Effector memory CD4-positive, alpha-beta T cell (primary cell): ENCODE data around the gene SYNGR1.

Experiments used
- DNase-seq, 3 donors: peaks; one replicate each; pipeline ENCODE4 v3.0.0-alpha.2; 2020
- H3K27ac ChIP-seq: 2 replicates; pipeline ENCODE4 v1.7.0; 2013; ENCODE audit warnings: mild to moderate bottlenecking, low read length, moderate library complexity; ENCODE audit not compliant: insufficient read depth, poor library complexity, severe bottlenecking
- H3K27me3 ChIP-seq: replicated peaks from 2 replicates; pipeline ENCODE4 v1.7.0; 2013; ENCODE audit warnings: mild to moderate bottlenecking, low read length; ENCODE audit not compliant: insufficient read depth, control insufficient read depth, poor library complexity, severe bottlenecking
- H3K36me3 ChIP-seq: 2 replicates; pipeline ENCODE4 v1.7.0; 2013; ENCODE audit warnings: mild to moderate bottlenecking, low read length, moderate library complexity; ENCODE audit not compliant: control insufficient read depth, insufficient read depth
- H3K4me1 ChIP-seq: 2 replicates; pipeline ENCODE4 v1.7.0; 2013; ENCODE audit warnings: low read length, mild to moderate bottlenecking; ENCODE audit not compliant: control insufficient read depth, insufficient read depth, poor library complexity, severe bottlenecking
- H3K4me3 ChIP-seq: 2 replicates; pipeline ENCODE4 v1.7.0; 2013; ENCODE audit warnings: low read length, low read depth, mild to moderate bottlenecking; ENCODE audit not compliant: insufficient read depth, poor library complexity, severe bottlenecking
- H3K9me3 ChIP-seq: 2 replicates; pipeline ENCODE4 v1.7.0; 2013; ENCODE audit warnings: mild to moderate bottlenecking, low read length, moderate library complexity; ENCODE audit not compliant: control insufficient read depth

SYNGR1 gene

DNA sequence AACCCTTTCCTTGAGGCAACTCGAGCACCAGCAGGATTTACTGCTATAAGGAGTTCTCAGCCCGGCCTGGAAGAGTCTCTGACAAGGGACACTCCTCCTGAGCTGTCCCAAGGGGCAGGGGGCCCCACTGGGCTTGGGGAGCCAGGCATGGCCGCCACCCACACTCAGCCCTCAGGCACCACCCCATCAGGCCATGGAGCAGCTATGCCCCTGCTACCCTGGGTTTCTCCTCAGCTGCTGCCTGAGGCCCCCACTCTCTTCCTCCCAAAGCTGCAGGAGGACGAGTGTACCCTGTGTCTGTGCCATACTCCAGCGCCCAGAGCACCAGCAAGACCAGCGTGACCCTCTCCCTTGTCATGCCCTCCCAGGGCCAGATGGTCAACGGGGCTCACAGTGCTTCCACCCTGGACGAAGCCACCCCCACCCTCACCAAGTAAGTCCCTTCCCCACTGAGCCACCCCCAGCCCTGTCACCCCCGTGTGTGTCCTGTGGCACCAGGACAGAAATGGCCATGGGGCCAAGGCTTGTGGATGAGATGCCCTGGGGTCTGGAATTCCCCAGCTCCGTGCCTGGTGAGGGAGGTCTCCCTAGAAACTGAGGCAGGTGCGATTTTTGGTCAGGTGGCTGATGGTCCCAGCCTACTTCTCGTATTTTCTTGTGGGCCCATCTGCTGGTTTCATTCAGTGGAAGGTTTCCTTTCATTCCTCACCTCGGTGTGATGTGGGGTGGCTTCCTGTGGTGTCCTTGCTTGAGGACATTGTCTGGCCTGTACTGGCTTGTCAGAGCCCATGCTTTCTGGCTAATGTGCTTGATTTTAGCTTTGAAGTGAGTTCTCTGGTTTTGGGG is 78.2 kb downstream of the SYNGR1 start:
- Histone ChIP-seq H3K27me3 (no peaks in the 10 kb centered on the region), H3K27ac (no peak overlapping the region), H3K9me3 (no peaks in the 10 kb centered on the region), H3K4me1 (no peaks in the 10 kb centered on the region), H3K36me3 (peaks cover 72% of the 10 kb centered on the region), H3K4me3 (no peak overlapping the region)
- DNase-seq = no peak

GRCh38 chr22:39428597-39429071 is 78.8 kb downstream of the SYNGR1 start:
- Histone ChIP-seq H3K27ac (no peak overlapping the region), H3K27me3 (no peaks in the 10 kb centered on the region)

DNA sequence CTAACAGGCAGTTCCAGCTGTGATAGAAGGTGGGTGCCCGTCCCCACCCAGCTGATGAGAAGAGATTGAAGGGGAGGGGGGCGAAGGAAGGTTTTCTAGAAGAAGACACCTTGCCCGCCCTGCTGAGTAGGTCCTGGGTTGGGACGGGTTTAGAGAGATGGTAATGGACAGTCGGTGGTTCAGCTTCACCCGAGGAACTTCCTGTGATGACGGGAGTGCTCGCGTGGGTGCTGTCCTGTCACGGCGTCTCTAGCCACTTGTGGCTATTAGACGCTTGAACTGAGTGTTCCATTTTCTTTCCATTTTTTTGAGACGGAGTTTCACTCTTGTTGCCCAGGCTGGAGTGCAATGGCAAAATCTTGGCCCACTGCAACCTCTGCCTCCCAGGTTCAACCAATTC is 79.4 kb downstream of the SYNGR1 start:
- H3K4me1 ChIP-seq = no peaks in the 10 kb centered on the region
- H3K4me3 ChIP-seq = no peak overlapping the region
- H3K9me3 ChIP-seq = no peaks in the 10 kb centered on the region
- no peak overlapping the region for H3K27ac ChIP-seq
- no peak for DNase-seq
- H3K27me3 ChIP-seq = no peaks in the 10 kb centered on the region
- peaks cover 66% of the 10 kb centered on the region for H3K36me3 ChIP-seq

More at GRCh38 chr22:39428597-39429071, 78.8 kb downstream of the SYNGR1 start:
- DNase-seq = no peak
- peaks cover 70% of the 10 kb centered on the region for H3K36me3 ChIP-seq
- no peaks in the 10 kb centered on the region for H3K9me3 ChIP-seq
- H3K4me1 ChIP-seq = no peaks in the 10 kb centered on the region
- no peak overlapping the region for H3K4me3 ChIP-seq

GRCh38 chr22:39429916-39430575 is 80.3 kb downstream of the SYNGR1 start:
- DNase-seq = no peak
- H3K4me3 ChIP-seq = no peak overlapping the region
- H3K27me3 ChIP-seq = no peaks in the 10 kb centered on the region
- no peaks in the 10 kb centered on the region for H3K9me3 ChIP-seq
- H3K4me1 ChIP-seq = no peaks in the 10 kb centered on the region
- no peak overlapping the region for H3K27ac ChIP-seq
- peaks cover 64% of the 10 kb centered on the region for H3K36me3 ChIP-seq

DNA sequence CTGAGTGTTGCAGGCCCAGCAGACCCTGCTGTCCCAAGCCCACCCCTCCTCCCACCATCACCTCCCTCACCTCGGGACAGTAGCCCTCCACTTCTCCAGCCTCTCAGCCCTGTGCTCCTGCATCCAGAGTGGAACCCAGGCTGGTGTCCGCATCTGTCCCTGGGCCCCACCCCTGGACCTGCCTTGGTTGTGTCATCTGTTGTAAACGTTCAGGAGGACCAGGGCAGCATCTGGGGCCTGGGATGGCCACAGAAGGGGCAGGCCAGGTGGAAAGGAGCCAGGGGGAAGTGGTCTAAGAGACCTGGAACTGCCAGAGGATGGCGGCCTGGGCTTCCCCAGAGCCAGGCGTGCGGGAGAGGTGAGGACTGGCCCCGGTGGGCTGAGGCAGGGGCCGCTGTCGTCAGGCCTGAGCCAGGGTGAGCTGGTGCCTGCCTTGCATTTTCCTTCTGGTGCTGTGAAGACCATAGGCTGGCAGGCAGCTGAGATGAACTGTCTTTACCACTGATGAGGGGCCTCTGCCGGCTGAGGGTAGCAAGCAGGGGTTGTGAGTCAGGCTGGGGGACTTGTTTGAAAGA is 80.9 kb downstream of the SYNGR1 start:
- H3K4me3 ChIP-seq = no peak overlapping the region
- H3K36me3 ChIP-seq = peaks cover 64% of the 10 kb centered on the region
- H3K27ac ChIP-seq = no peak overlapping the region
- no peaks in the 10 kb centered on the region for H3K4me1 ChIP-seq
- no peak for DNase-seq
- no peaks in the 10 kb centered on the region for H3K9me3 ChIP-seq
- H3K27me3 ChIP-seq = no peaks in the 10 kb centered on the region

DNA sequence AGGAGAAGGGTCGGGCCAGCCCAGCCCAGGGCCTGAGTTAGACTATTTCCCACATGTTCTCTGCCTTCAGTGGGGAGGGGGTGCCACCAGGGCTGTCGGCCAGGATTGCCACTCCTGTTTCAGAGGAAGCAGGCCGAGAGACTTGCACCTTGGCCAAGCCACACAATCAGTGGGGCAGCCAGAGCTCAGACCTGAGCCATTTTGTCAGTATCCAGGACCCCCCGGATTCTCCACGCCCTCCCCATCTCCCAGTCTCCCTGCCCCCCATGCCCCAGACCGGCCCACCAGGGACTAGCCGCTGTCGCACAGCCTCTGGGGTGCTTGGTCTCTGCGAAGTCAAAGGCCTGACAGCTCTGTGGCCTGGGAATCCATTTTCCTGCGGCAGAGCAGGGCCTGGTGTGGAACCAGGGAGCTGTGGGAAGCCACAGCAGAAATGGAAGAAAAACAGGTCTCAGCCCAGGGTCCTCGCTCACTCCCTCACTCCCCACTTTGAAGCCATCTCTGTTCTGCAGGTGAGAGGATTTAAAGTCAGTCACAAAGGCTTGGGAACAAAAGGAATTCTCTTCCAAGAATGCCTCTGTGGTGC is 81.5 kb downstream of the SYNGR1 start:
- Histone ChIP-seq H3K4me1 (no peaks in the 10 kb centered on the region), H3K36me3 (peaks cover 64% of the 10 kb centered on the region), H3K27me3 (no peaks in the 10 kb centered on the region), H3K9me3 (no peaks in the 10 kb centered on the region), H3K27ac (no peak overlapping the region), H3K4me3 (no peak overlapping the region)
- no peak for DNase-seq

GRCh38 chr22:39431821-39432251 is 82.0 kb downstream of the SYNGR1 start:
- no peaks in the 10 kb centered on the region for H3K27me3 ChIP-seq
- no peaks in the 10 kb centered on the region for H3K9me3 ChIP-seq
- H3K27ac ChIP-seq = no peak overlapping the region
- H3K4me3 ChIP-seq = no peak overlapping the region
- no peaks in the 10 kb centered on the region for H3K4me1 ChIP-seq
- no peak for DNase-seq
- peaks cover 59% of the 10 kb centered on the region for H3K36me3 ChIP-seq

DNA sequence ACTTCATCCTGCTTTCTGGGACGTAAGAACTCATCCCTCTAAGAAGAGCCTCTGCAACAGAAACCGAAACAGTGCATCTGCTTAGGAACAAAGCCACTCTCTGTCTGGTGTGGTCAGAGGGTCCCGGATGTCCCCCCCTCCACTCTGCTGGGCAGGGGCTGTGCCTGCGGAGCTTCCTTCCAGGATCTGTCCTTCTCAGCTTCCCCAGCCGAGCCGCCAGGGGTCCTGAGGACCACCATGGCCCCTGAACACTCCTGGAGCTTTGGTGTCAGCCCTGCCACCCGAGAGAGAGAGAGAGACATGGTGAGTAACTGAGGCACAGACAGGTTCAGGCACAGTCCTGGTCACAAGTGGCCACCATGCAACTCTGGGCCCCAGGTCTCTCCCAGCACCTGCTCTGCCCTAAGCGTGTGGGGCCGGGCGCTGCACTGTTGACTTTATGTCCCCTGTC is 82.6 kb downstream of the SYNGR1 start:
- Histone ChIP-seq H3K4me3 (no peak overlapping the region), H3K9me3 (no peaks in the 10 kb centered on the region), H3K27ac (no peak overlapping the region), H3K27me3 (no peaks in the 10 kb centered on the region), H3K4me1 (peaks cover 3% of the 10 kb centered on the region), H3K36me3 (peaks cover 53% of the 10 kb centered on the region)
- no peak for DNase-seq

DNA sequence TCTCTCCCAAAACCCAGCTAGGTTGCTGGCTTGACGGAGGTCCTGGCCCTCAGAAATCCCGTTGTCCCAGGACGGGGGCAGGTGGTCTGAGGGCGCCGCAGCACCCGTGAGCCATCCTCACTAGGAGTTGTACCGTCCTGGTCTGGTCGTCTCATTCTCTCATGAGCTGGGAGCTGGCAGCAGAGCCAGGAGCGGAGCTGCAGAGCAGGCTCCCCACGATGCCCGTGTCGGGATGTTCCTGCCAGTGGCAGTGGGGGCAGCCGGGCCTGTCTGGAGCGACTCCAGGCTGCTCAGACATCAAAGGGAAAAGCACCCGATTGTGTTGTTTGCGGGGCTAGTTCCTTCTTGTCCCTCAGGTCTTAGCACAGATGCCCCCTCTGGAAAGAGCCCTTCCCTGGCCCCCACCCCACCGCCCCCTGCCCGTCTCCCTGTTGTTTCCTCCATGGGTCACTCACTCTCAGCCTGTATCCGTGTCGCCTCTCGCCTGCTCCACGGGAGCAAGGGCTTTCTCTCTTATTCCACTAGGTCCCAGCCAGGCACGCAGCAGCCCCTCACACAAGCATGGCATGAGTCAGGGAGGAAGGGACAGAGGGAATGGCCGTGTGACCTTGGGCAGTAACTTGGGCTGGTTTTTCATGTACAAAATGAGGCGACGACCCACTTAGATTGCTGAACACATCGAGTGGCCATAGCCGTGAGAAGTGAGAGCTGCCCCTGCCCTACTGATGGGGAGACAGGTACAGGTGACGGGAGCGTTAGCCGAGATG is 83.9 kb downstream of the SYNGR1 start:
- no peak for DNase-seq

More for the DNA sequence above, 83.9 kb downstream of the SYNGR1 start:
- H3K4me3 ChIP-seq = no peak overlapping the region
- no peak overlapping the region for H3K27ac ChIP-seq
- peaks cover 7% of the 10 kb centered on the region for H3K4me1 ChIP-seq
- no peaks in the 10 kb centered on the region for H3K9me3 ChIP-seq
- no peaks in the 10 kb centered on the region for H3K27me3 ChIP-seq
- H3K36me3 ChIP-seq = peaks cover 41% of the 10 kb centered on the region
